DMS114 treated with DMSO at 0.1 percent for 48 hours (cell line): ENCODE data around the gene ADAMTS2.
A peak's percentile ranks its signal among the peaks of the same experiment; 100 is the strongest.
"Not testable (repeated sequence)": the region's sequence is repeated elsewhere in the genome, so short reads cannot be mapped to it uniquely, and the experiment has no call there.

Source experiments
- DNase-seq: peaks from one replicate; lab custom pipeline; 2025; ENCODE audit not compliant: unreplicated experiment; lab: John Stamatoyannopoulos, UW

Gene ADAMTS2

GRCh38 chr5:179284751-179285631, 60.3 kb downstream of the ADAMTS2 start:
- DNase-seq: no peak

GRCh38 chr5:179283908-179284307, 61.4 kb downstream of the ADAMTS2 start:
- DNase-seq: not testable (repeated sequence)

- DNase-seq: no peak
Measured at GRCh38 chr5:179281694-179282093, 63.6 kb downstream of the ADAMTS2 start.

GRCh38 chr5:179280095-179280490, 65.2 kb downstream of the ADAMTS2 start:
- DNase-seq: no peak

GRCh38 chr5:179279347-179280094, 65.7 kb downstream of the ADAMTS2 start:
- DNase-seq: no peak

GRCh38 chr5:179278546-179278945, 66.7 kb downstream of the ADAMTS2 start:
- DNase-seq: no peak

- DNase-seq: peak; percentile 14
Measured at GRCh38 chr5:179278119-179278518, 67.1 kb downstream of the ADAMTS2 start.

GRCh38 chr5:179276838-179277395, 68.3 kb downstream of the ADAMTS2 start:
- no peak for DNase-seq

- no peak for DNase-seq
Measured at GRCh38 chr5:179275941-179276837, 69.1 kb downstream of the ADAMTS2 start.

GRCh38 chr5:179275381-179275878, 69.8 kb downstream of the ADAMTS2 start:
- no peak for DNase-seq

- no peak for DNase-seq
Measured at GRCh38 chr5:179274321-179275315, 70.6 kb downstream of the ADAMTS2 start.

GRCh38 chr5:179273441-179274145, 71.7 kb downstream of the ADAMTS2 start:
- DNase-seq: no peak

GRCh38 chr5:179273073-179273435, 72.2 kb downstream of the ADAMTS2 start:
- no peak for DNase-seq

- DNase-seq: no peak
Measured at GRCh38 chr5:179272326-179273072, 72.8 kb downstream of the ADAMTS2 start.

GRCh38 chr5:179271821-179272325, 73.4 kb downstream of the ADAMTS2 start:
- DNase-seq: no peak

GRCh38 chr5:179271428-179271734, 73.9 kb downstream of the ADAMTS2 start:
- DNase-seq: no peak

GRCh38 chr5:179270581-179271427, 74.5 kb downstream of the ADAMTS2 start:
- DNase-seq: no peak
